GM12878 (cell line): ENCODE results near the gene LSM10. TPM values are rescaled to one million over a fixed set of nuclear protein-coding genes. Genes with fewer than 3 reads are reported as not detected.

ENCODE experiments used
- polyA plus RNA-seq, 11 experiments: library from polyadenylated mRNA; depleted of rRNA in 4 of 11; unstranded in 6 of 11; stranded (reverse) in 5 of 11; fragments of >200 nt; fragmentation: Nextera tagmentation in 4 of 11; fragmentation: Illumina TruSeq in 1 of 11; extraction: Ambion mirVana in 4 of 11; extraction: Trizol in 1 of 11; gene quantifications; 1 replicate in 1 of 11; 2 replicates in 10 of 11; pipeline versions ENCODE4 v1.2.1 to v1.2.3, GENCODE V29; 2011 to 2016; ENCODE audit warnings: inconsistent platforms in 2 of 11, missing spikeins in 2 of 11, low read depth in 1 of 11
- small RNA-seq: library from RNA; depleted of rRNA; stranded (forward); fragments of <200 nt; gene quantifications from one replicate; pipeline ENCODE3, GENCODE V24; 2014
- total RNA-seq, 4 experiments: library from RNA; depleted of rRNA in 3 of 4; stranded (reverse); fragments of >200 nt in 3 of 4; fragmentation: Illumina TruSeq in 1 of 4; extraction: Trizol in 1 of 4; gene quantifications; 2 replicates each; pipeline versions ENCODE4 v1.2.1 to v1.2.3, GENCODE V29; 2013 to 2021

LSM10 gene
- total and polyA plus RNA-seq, 10 of the 15 experiments (the other 5 are each of a cell fraction or from before 2014, with no cell fraction given) = 13.1 to 103 (median 57.5) TPM

Small RNA genes within 50 kb of the gene (small RNA-seq; reads per million reads assigned to genes)
- gene RNU4-27P = not detected
- gene SNORA63C = 0.20 reads per million

Other genes with a start within 250 kb of the LSM10 start
Only the 7 nearest of the 9 such genes appear.
- 76.2 and 77.4 TPM in 2 replicates for gene THRAP3, start 173.5 kb downstream of the LSM10 start, total RNA-seq (2014; rRNA removed)
- gene THRAP3, start 173.5 kb downstream of the LSM10 start, total RNA-seq (2014; rRNA removed; fragmentation: Illumina TruSeq; extraction: Trizol) = 146 and 149 TPM in 2 replicates
- gene THRAP3, start 173.5 kb downstream of the LSM10 start, total RNA-seq (2021) = 135 and 136 TPM in 2 replicates
- gene THRAP3, start 173.5 kb downstream of the LSM10 start, polyA plus RNA-seq (2011; rRNA removed) = 98.0 and 109 TPM in 2 replicates
- gene THRAP3, start 173.5 kb downstream of the LSM10 start, polyA plus RNA-seq (2014; fragmentation: Illumina TruSeq; extraction: Trizol) = 153 and 173 TPM in 2 replicates
- 100 to 1,000 TPM in 1 of 2 experiments, 10 to 100 TPM in 1; 76.3 to 173 TPM for gene THRAP3, start 173.5 kb downstream of the LSM10 start, polyA plus RNA-seq (2014; fragmentation: Nextera tagmentation; extraction: Ambion mirVana)
- 80.0 and 96.9 TPM in 2 replicates for gene THRAP3, start 173.5 kb downstream of the LSM10 start, polyA plus RNA-seq (2014; rRNA removed)
- 100 to 1,000 TPM; 135 to 151 TPM for gene THRAP3, start 173.5 kb downstream of the LSM10 start, polyA plus RNA-seq (2016; fragmentation: Nextera tagmentation; extraction: Ambion mirVana)
- gene SH3D21, start 91.5 kb downstream of the LSM10 start, total RNA-seq (2014; rRNA removed) = 1.9 and 3.2 TPM in 2 replicates
- 2.1 and 2.4 TPM in 2 replicates for gene SH3D21, start 91.5 kb downstream of the LSM10 start, total RNA-seq (2014; rRNA removed; fragmentation: Illumina TruSeq; extraction: Trizol)
- gene SH3D21, start 91.5 kb downstream of the LSM10 start, total RNA-seq (2021) = 4.9 and 5.5 TPM in 2 replicates
- 2.1 and 2.5 TPM in 2 replicates for gene SH3D21, start 91.5 kb downstream of the LSM10 start, polyA plus RNA-seq (2011; rRNA removed)
- gene SH3D21, start 91.5 kb downstream of the LSM10 start, polyA plus RNA-seq (2014; fragmentation: Illumina TruSeq; extraction: Trizol) = 2.3 and 5.1 TPM in 2 replicates
- under 1 TPM; 0.06 to 0.11 TPM for gene SH3D21, start 91.5 kb downstream of the LSM10 start, polyA plus RNA-seq (2014; fragmentation: Nextera tagmentation; extraction: Ambion mirVana)
- gene SH3D21, start 91.5 kb downstream of the LSM10 start, polyA plus RNA-seq (2014; rRNA removed) = 5.7 and 5.9 TPM in 2 replicates
- gene SH3D21, start 91.5 kb downstream of the LSM10 start, polyA plus RNA-seq (2016; fragmentation: Nextera tagmentation; extraction: Ambion mirVana) = 1 to 10 TPM in 1 of 2 experiments, under 1 TPM in 1; 0.19 to 2.1 TPM
- 6.4 and 6.9 TPM in 2 replicates for gene EVA1B, start 74.3 kb downstream of the LSM10 start, total RNA-seq (2014; rRNA removed)
- gene EVA1B, start 74.3 kb downstream of the LSM10 start, total RNA-seq (2014; rRNA removed; fragmentation: Illumina TruSeq; extraction: Trizol) = 0.32 and 0.45 TPM in 2 replicates
- gene EVA1B, start 74.3 kb downstream of the LSM10 start, total RNA-seq (2021) = 5.3 and 6.1 TPM in 2 replicates
- 0.58 TPM in 1 of 2 replicates, not detected in the other for gene EVA1B, start 74.3 kb downstream of the LSM10 start, polyA plus RNA-seq (2011; rRNA removed)
- not detected in 2 replicates for gene EVA1B, start 74.3 kb downstream of the LSM10 start, polyA plus RNA-seq (2014; fragmentation: Illumina TruSeq; extraction: Trizol)
- under 1 TPM in 1 of 2 experiments, not detected in 1; 0.15 TPM for gene EVA1B, start 74.3 kb downstream of the LSM10 start, polyA plus RNA-seq (2014; fragmentation: Nextera tagmentation; extraction: Ambion mirVana)
- 3.4 and 6.7 TPM in 2 replicates for gene EVA1B, start 74.3 kb downstream of the LSM10 start, polyA plus RNA-seq (2014; rRNA removed)
- 1 to 10 TPM; 2.7 to 3.2 TPM for gene EVA1B, start 74.3 kb downstream of the LSM10 start, polyA plus RNA-seq (2016; fragmentation: Nextera tagmentation; extraction: Ambion mirVana)
- 26.5 and 30.1 TPM in 2 replicates for gene STK40, start 12.0 kb downstream of the LSM10 start, total RNA-seq (2014; rRNA removed)
- gene STK40, start 12.0 kb downstream of the LSM10 start, total RNA-seq (2014; rRNA removed; fragmentation: Illumina TruSeq; extraction: Trizol) = 13.6 and 14.3 TPM in 2 replicates
- 51.0 and 57.0 TPM in 2 replicates for gene STK40, start 12.0 kb downstream of the LSM10 start, total RNA-seq (2021)
- 17.2 and 29.0 TPM in 2 replicates for gene STK40, start 12.0 kb downstream of the LSM10 start, polyA plus RNA-seq (2011; rRNA removed)
- 11.6 and 28.4 TPM in 2 replicates for gene STK40, start 12.0 kb downstream of the LSM10 start, polyA plus RNA-seq (2014; fragmentation: Illumina TruSeq; extraction: Trizol)
- 1 to 10 TPM in 1 of 2 experiments, under 1 TPM in 1; 0.27 to 2.1 TPM for gene STK40, start 12.0 kb downstream of the LSM10 start, polyA plus RNA-seq (2014; fragmentation: Nextera tagmentation; extraction: Ambion mirVana)
- gene STK40, start 12.0 kb downstream of the LSM10 start, polyA plus RNA-seq (2014; rRNA removed) = 37.0 and 40.6 TPM in 2 replicates
- gene STK40, start 12.0 kb downstream of the LSM10 start, polyA plus RNA-seq (2016; fragmentation: Nextera tagmentation; extraction: Ambion mirVana) = 10 to 100 TPM; 39.8 to 41.7 TPM
- 1.9 and 2.8 TPM in 2 replicates for gene OSCP1, start 52.5 kb upstream of the LSM10 start, total RNA-seq (2014; rRNA removed)
- 1.7 and 2.2 TPM in 2 replicates for gene OSCP1, start 52.5 kb upstream of the LSM10 start, total RNA-seq (2014; rRNA removed; fragmentation: Illumina TruSeq; extraction: Trizol)
- gene OSCP1, start 52.5 kb upstream of the LSM10 start, total RNA-seq (2021) = 1.5 and 3.1 TPM in 2 replicates
- gene OSCP1, start 52.5 kb upstream of the LSM10 start, polyA plus RNA-seq (2011; rRNA removed) = 1.9 and 3.0 TPM in 2 replicates
- 1.8 and 1.9 TPM in 2 replicates for gene OSCP1, start 52.5 kb upstream of the LSM10 start, polyA plus RNA-seq (2014; fragmentation: Illumina TruSeq; extraction: Trizol)
- 1 to 10 TPM; 5.5 to 5.9 TPM for gene OSCP1, start 52.5 kb upstream of the LSM10 start, polyA plus RNA-seq (2014; fragmentation: Nextera tagmentation; extraction: Ambion mirVana)
- gene OSCP1, start 52.5 kb upstream of the LSM10 start, polyA plus RNA-seq (2014; rRNA removed) = 3.0 and 4.4 TPM in 2 replicates
- gene OSCP1, start 52.5 kb upstream of the LSM10 start, polyA plus RNA-seq (2016; fragmentation: Nextera tagmentation; extraction: Ambion mirVana) = 1 to 10 TPM; 3.3 to 4.1 TPM
- gene MRPS15, start 66.5 kb upstream of the LSM10 start, total RNA-seq (2014; rRNA removed) = 114 and 124 TPM in 2 replicates
- gene MRPS15, start 66.5 kb upstream of the LSM10 start, total RNA-seq (2014; rRNA removed; fragmentation: Illumina TruSeq; extraction: Trizol) = 90.6 and 99.7 TPM in 2 replicates
- 99.3 and 100 TPM in 2 replicates for gene MRPS15, start 66.5 kb upstream of the LSM10 start, total RNA-seq (2021)
- gene MRPS15, start 66.5 kb upstream of the LSM10 start, polyA plus RNA-seq (2011; rRNA removed) = 83.1 and 103 TPM in 2 replicates
- gene MRPS15, start 66.5 kb upstream of the LSM10 start, polyA plus RNA-seq (2014; fragmentation: Illumina TruSeq; extraction: Trizol) = 148 and 157 TPM in 2 replicates
- gene MRPS15, start 66.5 kb upstream of the LSM10 start, polyA plus RNA-seq (2014; fragmentation: Nextera tagmentation; extraction: Ambion mirVana) = 10 to 100 TPM; 41.1 to 72.0 TPM
- gene MRPS15, start 66.5 kb upstream of the LSM10 start, polyA plus RNA-seq (2014; rRNA removed) = 166 and 171 TPM in 2 replicates
- 100 to 1,000 TPM; 200 to 207 TPM for gene MRPS15, start 66.5 kb upstream of the LSM10 start, polyA plus RNA-seq (2016; fragmentation: Nextera tagmentation; extraction: Ambion mirVana)
- not detected in 2 replicates for gene CSF3R, start 85.0 kb upstream of the LSM10 start, total RNA-seq (2014; rRNA removed)
- gene CSF3R, start 85.0 kb upstream of the LSM10 start, total RNA-seq (2014; rRNA removed; fragmentation: Illumina TruSeq; extraction: Trizol) = not detected in 2 replicates
- gene CSF3R, start 85.0 kb upstream of the LSM10 start, total RNA-seq (2021) = 0.13 TPM in 1 of 2 replicates, not detected in the other
- not detected in 2 replicates for gene CSF3R, start 85.0 kb upstream of the LSM10 start, polyA plus RNA-seq (2011; rRNA removed)
- not detected in 2 replicates for gene CSF3R, start 85.0 kb upstream of the LSM10 start, polyA plus RNA-seq (2014; fragmentation: Illumina TruSeq; extraction: Trizol)
- gene CSF3R, start 85.0 kb upstream of the LSM10 start, polyA plus RNA-seq (2014; fragmentation: Nextera tagmentation; extraction: Ambion mirVana) = not detected
- not detected in 2 replicates for gene CSF3R, start 85.0 kb upstream of the LSM10 start, polyA plus RNA-seq (2014; rRNA removed)
- gene CSF3R, start 85.0 kb upstream of the LSM10 start, polyA plus RNA-seq (2016; fragmentation: Nextera tagmentation; extraction: Ambion mirVana) = not detected